NCI-H526 treated with DMSO at 0.1 percent for 48 hours (cell line): Measurements from ENCODE around the gene PLEKHA6.
"Not testable (repeated sequence)": the region's sequence is repeated elsewhere in the genome, so short reads cannot be mapped to it uniquely, and the experiment has no call there.

Source experiments
- DNase-seq: peaks from one replicate; lab custom pipeline; 2025; lab: John Stamatoyannopoulos, UW

Gene PLEKHA6

DNA sequence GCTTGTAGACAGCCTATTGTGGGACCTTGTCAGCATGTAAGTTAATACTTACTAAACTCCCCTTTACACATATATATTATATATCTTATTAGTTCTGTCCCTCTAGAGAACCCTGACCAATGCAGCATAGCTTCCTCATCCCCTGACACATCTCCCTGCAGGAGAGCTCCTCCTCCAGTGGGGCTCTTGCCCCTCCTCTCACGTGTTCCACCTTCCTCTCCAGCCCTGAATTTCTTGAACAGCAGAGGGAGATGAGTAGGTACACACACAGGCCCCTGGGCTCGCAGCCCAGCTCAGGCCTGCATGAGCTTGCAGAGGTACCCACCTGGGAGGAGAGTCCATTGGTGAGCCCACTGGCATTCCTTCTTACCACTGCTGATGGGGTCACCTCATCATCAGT lies 118.7 kb downstream of the PLEKHA6 start:
- DNase-seq: no peak

DNA sequence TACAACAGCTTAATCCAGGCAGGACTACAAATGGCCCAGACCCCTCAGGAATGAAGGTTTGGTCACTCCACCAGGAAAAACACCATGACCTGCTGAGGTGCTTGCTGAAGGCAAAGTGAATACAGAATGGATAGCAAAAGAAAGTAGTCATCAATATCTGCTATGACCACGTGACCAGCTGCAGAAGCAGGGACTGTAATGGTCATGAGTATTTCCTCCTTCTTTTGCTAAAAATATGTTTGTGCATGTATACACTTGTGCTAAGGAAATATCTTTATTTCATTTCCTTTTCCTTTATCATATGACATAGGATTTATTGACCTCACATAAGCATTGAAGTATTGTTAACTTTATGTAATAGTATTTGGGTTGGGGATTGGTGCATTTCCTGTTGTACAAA lies 119.5 kb downstream of the PLEKHA6 start:
- DNase-seq: no peak

GRCh38 chr1:204239401-204239800 lies 120.3 kb downstream of the PLEKHA6 start:
- DNase-seq: not testable (repeated sequence)

GRCh38 chr1:204238520-204238919 lies 121.2 kb downstream of the PLEKHA6 start:
- not testable (repeated sequence) for DNase-seq

DNA sequence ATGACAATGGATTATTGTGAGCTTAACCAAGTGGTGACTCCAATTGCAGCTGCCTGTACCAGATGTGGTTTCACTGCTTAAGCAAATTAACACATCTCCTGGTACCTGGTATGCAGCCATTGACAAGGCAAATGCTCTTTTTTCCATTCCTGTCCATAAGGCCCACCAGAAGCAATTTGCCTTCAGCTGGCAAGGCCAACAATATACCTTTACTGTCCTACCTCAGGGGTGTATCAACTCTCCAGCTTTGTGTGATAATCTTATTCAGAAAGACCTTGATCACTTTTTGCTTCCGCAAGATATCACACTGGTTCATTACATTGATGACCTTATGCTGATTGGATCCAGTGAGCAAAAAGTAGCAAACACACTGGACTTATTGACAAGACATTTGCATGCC lies 122.2 kb downstream of the PLEKHA6 start:
- not testable (repeated sequence) for DNase-seq

DNA sequence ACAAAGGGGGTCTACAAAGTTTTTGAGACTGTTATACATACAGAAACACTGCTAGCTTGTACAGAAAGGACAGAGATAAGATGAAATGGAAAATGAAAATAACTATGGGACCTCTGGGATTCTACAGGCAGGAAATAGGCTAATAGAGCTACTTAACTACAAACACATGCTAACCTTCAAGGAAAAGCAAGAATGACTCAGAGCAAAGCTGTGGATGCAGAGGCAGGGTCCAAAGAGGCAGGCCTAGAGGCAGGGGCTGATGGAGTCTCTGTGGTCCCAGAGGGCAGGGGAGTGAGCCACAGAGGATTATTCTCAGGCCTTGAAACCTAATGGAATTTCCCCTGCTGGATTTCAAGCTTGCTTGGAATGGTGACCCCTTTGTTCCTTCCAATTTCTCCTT lies 127.2 kb downstream of the PLEKHA6 start:
- DNase-seq: no peak

DNA sequence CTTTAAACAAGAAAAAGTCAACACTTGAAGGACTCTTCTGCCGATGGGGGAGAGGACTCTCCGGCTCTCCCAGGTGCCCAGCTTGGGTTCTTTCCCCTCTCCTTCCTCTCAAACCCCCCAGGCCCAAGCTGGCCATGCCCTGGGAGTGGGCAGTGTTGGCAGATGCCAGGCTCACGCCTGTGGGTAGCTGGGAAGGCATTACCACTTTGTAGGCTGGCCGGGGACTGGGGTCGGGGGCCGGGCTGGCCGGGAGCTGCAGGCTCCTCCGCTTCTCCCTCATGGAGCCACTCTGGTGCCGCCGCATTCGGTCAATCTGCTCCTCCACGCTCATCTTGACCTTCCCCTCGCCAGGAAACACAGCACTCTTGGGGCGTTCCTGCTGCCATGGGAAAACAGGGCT lies 129.5 kb downstream of the PLEKHA6 start:
- DNase-seq: no peak

GRCh38 chr1:204228896-204229295 lies 130.8 kb downstream of the PLEKHA6 start:
- DNase-seq: no peak

GRCh38 chr1:204227996-204228785 lies 131.5 kb downstream of the PLEKHA6 start:
- DNase-seq: no peak

DNA sequence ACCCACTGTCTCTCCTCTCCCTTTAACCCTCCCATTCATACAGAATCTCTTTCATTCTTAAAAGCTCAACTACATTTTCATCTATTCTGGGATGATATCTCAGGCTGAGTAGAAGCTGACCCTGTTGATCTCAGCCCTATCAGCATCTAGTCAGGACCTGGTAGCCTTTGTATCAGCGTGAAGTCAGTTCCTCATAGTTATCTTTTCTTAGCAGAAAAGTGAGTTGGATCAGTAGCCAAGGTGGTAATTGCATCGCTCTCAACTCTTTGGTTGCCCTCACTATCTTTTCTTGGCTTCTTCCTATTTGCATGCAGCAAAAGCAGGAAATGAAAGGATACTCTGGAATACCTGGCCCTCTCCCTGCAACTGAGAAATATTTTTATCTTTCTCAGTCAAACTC lies 132.4 kb downstream of the PLEKHA6 start:
- no peak for DNase-seq

GRCh38 chr1:204225841-204226735 lies 133.6 kb downstream of the PLEKHA6 start:
- no peak for DNase-seq

- no peak for DNase-seq
These were observed 135.1 kb downstream of the PLEKHA6 start for GRCh38 chr1:204224655-204225054.

- no peak for DNase-seq
These were observed 136.4 kb downstream of the PLEKHA6 start for GRCh38 chr1:204223129-204223860.

DNA sequence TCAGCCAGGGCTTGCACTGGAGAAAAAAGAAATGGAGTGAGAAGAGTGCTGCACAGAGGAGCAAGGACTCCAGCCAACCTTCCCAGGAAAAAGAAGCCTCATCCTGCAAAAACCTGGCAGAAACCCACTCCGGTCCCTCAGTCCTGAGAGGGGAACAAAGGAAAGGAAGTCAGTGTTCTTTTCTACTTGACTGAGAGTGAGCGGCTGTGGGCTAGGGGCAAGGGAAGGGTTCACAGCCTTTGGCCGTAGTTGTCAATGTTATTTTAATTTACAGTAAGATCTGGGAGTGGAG lies 137.0 kb downstream of the PLEKHA6 start:
- DNase-seq: no peak

DNA sequence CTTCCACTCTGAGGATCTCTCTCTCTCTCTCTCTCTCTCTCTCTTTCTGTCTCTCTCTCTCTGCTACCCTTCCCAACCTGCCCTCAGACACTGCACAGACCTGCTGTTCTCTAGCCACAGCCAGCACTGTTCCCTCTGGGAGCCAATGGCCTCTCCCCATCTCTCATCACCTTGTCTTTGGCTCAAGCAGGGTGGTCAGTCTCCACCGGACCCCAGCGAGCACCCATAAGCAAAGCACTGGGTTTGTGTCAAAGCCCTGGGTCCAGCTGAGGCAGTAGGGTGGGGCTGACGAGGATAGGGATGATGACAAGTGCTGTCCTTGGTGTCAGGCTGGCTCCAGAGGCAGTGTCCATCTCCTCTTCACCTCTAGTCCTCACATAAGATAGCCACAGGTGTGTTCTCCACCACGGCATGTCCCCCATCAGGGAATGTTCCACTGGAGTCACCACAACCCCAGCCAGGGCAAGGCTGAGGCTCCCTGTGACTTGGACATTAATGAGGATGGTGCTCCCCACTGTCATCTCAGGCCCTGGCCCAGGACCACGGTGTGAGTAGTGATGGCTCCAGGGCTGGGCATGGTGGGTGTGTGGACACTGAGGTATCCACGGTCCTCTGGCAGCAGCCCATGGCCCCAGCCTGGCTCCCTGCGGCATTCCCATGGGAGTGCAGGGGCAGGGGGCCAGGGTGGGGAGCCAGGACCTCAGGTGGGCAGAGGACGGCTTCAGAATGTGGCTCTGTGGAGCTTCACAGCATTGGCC lies 137.5 kb downstream of the PLEKHA6 start:
- DNase-seq: no peak

DNA sequence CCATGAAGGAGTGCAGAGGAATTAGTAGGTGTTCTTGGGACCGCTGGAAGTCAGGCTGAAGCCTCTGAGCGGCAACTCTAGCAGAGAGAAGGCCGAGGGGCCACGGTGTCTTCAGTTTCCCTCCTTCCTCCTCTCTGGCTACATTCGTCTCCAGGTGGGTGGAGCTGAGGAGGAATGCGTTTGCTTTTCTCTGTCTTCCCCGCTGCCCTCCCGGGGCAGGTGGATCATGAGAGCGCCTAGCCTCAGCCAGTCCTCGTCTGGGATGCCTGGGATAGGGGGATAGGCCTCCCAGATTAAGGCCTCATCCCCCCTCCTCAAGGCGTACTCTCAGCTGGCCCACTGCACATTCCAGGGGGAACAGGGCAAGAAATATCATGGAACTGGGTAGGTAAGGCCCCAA lies 138.5 kb downstream of the PLEKHA6 start:
- DNase-seq: no peak

GRCh38 chr1:204219971-204220616 lies 139.6 kb downstream of the PLEKHA6 start:
- no peak for DNase-seq

- no peak for DNase-seq
These were observed 141.2 kb downstream of the PLEKHA6 start for GRCh38 chr1:204218552-204218951.

DNA sequence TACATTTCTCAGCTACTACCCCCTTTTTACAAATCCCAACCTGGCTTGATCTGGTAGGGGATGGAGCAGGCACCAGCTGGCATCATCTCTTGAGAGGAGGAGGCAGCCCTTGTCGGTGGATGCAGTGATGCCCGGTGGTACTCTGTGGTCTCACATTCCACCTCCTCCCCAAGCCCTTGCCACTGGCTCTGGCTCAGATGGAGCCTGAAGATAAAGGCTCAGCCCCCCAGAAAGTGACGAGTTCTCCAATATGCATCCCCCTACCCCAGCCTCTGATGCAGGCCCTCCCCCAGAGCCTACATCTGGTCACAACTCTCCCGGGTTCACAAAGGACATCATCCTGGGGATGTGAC lies 142.1 kb downstream of the PLEKHA6 start:
- no peak for DNase-seq

GRCh38 chr1:204216880-204217647 lies 142.7 kb downstream of the PLEKHA6 start:
- DNase-seq: no peak

GRCh38 chr1:204216236-204216635 lies 143.5 kb downstream of the PLEKHA6 start:
- DNase-seq: no peak
